HG03025 (cell line): ENCODE data around the gene PYGB.

Experiments
- ATAC-seq: cut with Tn5 transposase; IDR thresholded peaks from one replicate; pipeline ENCODE4 v1.9.1; 2021; ENCODE audit warnings: mild to moderate bottlenecking, moderate library complexity; ENCODE audit not compliant: unreplicated experiment, low FRiP score

The PYGB gene

DNA sequence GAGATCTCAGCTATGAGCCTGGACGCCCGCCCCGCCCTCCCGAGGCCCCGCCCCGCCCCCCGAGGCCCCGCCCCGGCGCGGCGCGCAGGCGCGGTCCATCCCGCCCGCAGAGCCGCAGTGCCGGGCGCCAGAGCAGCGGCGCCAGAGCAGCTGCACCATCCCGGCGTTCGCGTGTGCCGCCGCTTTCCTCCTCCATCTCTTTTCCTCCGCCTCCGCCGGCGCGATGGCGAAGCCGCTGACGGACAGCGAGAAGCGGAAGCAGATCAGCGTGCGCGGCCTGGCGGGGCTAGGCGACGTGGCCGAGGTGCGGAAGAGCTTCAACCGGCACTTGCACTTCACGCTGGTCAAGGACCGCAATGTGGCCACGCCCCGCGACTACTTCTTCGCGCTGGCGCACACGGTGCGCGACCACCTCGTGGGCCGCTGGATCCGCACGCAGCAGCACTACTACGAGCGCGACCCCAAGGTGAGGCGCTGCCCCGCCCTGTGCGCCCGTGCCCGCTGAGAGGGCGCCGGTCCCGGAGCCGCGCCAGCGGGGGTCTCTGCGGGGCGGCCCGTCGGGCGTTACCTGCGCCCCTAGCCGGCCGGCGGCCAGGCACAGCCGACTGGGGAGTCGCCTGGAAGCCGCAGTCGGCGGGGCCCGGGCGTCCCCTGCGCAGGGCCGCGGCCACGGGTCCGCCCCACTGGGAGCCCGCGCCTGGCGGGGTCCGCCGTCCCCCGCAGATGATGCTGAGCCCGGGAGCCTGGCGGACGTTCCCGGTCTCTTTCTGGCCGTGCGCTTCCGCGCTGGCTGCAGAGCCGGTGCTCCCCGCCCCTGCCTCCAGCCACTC is at the start of gene PYGB:
Gene PYGB, plus strand, starts transcription at position 130 of the 830 bp plus-strand sequence. Its CDS starts 94 bp downstream, at position 224.
- peak; percentile 71 for ATAC-seq

DNA sequence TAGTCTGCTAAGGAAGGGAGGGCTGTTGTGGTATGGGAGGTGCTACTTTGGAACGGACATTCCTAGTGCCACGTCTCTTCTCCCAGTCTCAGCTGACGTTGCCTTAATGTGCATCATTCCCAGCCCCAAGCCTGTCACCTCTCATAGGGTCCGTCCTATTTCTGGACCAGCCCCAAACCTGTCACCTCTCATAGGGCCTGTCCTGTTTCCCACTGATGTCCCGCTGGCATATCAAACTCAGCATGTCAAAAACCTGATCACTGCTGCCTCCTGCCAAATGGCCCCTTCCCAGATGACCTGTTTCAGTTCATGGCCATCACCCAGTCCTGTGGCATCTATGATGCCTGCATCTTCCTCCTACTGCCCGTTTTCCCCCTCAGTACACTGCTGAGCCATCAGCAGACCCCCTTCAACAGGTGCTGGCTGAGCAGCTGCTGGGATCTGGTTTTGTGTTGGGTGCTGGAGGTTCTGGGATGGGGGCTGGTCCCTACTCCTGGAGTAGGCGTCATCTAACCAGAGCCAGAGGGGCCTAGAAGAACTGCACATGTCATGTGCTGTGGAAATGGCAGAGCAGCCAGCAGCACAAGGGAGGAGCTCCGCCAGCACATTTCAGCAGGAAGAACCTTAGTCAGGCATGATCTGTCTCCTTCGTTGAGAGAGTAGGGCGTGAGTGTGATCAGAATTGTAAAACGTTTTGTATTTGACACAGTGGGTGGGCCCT is 49.1 kb upstream of the PYGB start:
- no peak for ATAC-seq

DNA sequence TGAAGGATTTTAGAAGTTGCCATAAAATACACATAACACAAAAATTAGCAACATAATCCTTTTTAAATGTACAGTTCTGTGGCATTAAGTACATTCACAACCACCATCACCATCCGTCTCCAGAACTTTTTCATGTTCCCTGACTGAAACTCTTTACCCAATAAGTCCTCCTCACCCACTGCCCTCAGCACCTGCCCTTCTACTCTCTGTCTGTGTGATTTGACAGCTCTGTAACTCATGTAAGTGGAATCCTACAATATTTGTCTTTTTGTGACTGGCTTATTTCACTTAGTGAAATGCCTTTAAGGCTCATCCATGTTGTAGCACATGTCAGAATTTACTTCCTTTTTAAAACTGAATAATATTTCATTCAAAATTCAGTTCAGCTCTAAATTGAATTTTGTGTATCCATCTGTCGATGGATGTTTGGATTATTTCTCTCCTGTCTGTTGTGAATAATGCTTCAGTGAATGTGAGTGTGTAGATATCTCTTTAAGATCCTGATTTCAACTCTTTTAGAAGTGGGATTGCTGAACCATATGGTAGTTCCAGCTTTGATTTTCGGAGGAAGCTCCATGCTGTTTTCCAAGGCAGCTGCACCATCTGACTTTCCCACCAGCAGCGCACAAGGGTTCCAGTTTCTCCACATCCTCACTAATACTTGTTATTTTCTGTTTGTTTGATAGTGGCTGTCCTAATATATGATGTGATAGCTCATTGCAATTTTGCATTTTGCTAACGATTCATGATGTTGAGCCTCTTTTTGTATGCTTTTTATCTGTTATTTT is 48.2 kb upstream of the PYGB start:
- no peak for ATAC-seq

DNA sequence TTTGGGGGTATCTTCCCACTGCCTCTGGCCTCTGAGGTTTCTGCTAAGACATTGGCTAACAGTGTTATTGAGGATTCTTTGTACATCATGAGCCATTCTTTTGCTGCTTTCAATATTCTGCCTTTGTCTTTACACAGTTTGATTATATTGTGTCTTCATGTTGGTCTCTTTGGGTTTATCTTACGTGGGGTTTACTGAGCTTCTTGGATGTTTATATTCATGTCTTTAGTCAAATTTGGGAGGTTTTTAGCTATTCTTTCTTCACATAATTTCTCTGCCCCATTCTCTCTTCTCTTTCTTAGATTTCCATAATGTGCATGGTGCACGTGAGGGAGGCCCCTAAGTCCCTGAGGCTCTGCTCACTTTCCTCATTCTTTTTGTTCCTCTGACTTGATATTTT is 44.8 kb upstream of the PYGB start:
- no peak for ATAC-seq

DNA sequence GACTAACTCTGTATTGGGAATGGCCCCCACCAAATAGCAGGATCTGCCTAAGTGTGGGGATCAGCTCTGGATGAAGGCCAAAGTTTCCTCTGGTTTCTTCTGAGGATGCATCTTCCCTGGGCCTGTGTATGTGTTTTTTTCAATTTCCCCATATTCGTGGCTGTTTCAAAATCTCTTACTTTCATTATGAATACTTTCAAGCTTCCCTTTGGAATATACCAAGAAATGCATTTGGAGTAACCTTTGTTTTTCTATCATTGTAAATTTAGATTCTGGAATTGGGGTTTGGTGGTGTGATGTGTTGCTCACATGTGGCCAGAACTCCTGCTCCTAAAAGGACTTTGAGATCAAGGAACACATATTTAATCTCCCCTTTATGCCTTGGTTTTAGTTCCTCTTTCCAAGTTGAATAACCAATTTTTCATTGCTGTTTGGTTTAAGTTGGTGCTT is 44.0 kb upstream of the PYGB start:
- no peak for ATAC-seq

DNA sequence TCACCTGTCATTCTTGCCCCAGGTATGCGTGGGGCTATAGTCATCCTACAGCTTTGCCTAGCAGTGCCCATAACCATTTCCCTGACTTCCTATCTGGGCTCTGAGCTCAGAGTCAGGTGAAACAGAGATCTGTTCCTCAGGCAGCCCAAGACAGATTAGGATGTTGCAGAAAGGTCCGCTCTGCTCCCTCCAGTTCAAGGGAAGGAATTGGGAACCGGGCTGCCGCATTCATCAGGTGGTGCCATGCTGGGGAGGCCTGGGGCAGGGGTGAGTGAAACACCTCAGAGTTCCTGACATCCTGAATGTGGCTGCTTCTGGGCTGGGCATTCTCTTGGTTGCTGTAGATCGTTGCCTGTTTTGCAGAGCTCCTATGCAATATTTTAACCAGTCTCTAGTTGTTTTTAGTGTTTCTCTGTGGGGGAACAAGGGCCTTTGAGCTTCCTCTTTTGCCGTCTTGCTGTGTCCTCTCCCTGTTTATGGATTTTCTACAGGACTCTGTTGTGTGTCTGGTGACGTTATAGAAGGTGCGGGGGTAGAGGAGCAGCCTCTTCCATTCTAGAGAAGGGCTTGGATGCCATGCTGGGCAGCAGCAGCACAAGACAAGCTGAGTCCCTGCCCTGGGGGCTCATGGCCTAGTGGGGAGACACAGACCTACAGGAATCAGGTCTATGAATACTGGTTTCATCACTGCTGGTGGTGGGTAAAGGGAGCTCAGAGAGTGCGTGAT is 43.2 kb upstream of the PYGB start:
- no peak for ATAC-seq

DNA sequence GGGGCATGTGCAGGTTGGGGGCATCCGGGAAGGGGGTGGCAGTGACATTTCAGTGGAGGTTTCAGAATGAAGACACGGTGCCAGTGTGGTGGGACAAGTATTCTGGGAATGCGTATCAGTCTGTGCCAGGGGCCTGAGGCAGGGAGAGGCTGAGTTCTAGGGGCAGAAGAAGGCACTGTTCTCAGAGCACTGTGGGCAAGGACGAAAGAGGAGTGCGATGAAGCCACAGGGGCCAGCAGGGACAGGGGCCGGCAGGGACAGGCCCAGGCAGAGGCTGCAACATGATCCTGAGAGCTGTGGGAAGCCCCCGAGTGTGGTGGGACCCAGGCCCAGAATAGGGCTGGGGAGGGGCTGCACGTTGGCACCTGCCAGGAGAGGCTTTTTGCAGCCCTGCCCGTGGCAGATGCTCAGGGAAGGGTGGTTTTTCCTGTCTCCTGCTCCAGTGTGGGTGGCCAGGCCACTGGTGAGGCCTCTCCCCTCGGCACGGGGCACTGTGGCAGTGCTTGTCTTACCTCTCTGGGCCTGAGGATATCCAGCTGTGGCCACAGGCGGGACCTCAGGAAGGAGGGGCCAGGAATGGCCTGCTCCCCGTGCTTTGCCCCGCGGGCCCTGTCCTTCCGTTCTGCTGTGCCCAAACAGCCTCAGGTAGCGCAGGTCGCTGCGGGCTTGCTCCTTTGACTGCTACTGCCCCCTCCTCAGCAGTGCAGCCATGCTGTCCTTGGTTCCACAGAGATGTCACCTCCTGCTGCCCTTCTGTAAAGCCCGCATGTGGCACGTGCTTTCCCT is 42.4 kb upstream of the PYGB start:
- ATAC-seq: no peak

DNA sequence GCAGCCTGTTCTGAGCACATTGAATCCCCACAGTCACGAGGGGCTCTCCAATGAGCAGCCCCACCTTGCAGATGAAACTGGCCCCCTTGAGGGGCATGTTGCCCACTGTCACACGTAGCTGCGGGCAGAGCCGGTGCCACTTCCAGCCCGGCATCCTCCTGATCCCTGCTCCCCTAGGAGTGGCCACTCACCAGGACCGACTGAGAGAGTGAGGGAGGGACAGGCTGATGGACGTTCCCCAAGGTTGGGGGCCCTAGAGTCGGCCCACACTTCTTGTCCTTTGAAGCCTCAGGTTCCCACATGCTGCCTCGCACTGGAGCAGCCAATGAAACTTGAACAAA is 41.9 kb upstream of the PYGB start:
- ATAC-seq: no peak

DNA sequence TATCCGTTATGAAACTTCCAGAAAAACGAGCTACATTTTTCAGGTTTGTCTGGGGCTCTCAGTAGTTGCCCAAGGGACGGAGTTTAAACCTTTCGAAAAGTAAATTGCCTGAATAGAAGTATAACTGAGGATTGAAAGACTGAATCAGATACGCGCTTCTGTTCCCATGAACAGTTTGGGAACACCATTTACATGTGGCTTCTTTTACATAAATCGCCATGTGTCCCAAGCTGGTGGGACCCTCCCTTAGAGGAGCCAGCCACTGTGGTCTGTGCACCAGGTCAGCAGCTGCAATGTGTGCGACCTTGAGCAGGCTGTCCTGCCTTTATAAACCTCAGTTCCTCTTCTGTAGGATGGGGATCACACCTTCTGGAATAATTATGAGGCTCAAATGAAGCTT is 41.3 kb upstream of the PYGB start:
- ATAC-seq: no peak

DNA sequence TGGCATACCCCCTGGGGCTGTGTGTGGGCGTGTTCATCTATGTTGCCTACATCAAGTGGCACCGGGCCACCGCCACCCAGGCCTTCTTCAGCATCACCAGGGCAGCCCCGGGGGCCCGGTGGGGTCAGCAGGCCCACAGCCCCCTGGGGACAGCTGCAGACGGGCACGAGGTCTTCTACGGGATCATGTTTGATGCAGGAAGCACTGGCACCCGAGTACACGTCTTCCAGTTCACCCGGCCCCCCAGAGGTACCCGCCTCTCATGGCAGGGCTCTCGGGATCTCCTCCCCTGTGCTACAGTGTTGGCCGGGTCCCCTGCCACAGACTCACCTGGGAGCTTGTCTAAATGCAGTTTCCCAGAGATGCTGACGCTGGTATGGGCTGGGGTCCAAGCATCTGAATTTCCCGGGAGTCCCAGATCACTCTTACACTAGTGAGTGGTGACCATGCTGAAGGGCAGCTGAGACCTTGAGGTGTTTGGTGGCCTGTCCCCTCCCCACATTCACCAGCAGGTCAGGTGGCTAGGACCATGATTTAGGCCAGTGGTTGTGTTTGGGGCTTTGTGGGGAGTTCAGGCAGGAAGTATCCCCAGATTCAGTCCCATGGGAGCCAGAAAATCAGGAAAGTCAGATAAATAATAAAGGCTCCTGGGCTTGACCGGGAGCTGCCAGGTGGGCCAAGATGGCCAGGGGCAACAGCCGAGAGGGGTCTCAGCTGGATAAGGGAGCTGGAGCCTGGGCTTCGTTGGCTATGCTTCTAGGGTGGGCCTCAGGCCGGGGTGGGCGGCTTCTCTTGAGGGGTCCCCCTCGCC is 40.5 kb upstream of the PYGB start:
- no peak for ATAC-seq

DNA sequence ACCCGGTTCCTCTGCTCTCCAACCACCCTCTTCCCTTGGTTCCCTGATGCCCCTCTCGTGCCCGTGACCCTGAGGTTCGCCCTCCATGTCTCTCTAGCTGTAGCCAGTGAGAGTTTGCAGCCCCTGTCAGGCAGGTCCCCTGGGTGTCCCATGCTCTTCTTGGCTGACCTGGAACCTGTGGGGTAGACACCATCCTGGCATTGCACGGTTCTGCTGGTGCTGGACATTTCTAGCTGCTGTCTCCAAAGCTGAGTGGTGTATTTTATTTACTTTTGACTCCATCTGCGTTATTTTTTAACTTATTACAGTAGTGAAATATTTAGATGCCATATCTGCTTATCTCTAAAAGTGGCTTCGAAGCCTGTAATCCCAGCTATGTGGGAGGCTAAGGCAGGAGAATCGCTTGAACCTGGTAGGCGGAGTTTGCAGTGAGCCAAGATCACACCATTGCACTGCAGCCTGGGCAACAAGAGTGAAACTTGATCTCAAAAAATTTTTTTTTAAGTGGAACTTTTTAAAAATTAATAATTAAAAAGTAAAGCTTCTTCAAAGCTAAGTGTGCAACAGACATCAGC is 39.8 kb upstream of the PYGB start:
- no peak for ATAC-seq

DNA sequence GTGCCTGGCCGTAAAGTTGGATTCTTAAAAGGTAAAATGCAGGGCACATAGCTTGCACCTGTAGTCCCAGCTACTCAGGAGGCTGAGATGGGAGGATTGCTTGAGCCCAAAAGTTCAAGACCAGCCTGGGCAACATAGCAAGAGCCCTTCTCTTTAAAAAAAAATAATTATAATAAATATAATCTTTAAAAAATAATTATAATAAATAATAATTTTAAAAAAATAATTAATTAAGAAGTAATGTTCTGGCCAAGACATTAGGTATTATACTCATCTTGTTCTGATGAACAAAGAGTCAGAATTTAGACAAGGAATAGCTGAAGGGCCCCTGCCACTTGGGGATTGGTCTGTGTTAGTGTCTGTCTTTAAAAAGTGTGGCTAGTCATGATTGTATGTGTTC is 38.5 kb upstream of the PYGB start:
- ATAC-seq: no peak

DNA sequence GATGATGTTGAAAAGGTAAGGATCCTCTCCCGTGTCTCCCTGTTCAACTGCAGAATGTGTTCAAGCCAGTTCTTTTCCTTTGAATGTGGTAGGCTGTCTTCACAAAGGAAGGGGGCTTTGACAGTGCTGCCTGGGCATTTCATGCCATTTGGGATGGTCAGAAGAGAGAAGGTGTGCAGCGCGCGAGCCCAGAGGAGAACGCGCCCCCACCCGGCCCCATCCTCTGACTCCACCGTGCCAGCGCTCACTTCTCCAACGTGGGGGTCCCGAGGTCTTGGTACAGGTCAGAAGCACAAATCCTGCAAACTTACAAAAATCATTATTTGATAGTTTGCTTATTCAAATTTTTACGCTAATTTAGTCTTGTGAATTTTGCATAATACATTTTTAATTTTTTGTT is 38.0 kb upstream of the PYGB start:
- ATAC-seq: no peak

DNA sequence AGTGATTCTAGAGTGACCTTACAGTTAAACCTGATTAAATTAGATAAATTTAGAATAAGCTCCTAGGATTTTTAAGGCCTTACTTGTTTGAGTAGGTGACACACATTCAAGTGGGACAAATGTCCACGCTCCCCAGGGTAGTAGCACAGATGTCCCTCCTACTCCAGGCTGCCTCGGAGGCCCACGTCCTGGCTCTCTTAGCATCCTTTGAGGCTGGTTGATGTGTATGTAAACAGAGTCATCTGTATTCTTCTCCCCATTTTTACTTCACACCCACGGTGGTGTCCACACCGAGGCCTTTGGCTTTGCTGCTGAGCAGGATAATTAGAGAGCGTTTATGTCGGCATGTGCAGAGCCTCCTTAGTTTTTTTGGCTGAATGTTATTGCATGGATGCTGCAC is 36.6 kb upstream of the PYGB start:
- ATAC-seq: no peak

DNA sequence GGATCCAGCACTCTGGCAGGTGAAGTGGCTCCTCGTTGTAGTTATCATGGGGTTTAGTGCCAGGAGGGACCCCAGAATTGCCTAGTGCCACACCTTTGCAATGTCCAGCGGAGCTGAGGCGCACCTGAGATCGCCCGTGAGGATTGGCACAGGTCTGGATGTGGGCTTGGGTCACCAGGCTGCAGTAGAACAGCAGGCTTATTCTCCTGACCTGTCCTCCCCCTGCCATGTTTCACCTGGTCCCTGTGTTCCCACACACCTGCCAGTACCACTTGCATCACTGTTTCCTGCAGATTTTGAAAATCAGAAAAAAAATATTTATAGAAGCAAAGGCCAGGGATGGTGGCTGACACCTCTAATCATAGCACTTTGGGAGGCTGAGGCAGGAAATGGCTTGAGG is 35.6 kb upstream of the PYGB start:
- no peak for ATAC-seq

DNA sequence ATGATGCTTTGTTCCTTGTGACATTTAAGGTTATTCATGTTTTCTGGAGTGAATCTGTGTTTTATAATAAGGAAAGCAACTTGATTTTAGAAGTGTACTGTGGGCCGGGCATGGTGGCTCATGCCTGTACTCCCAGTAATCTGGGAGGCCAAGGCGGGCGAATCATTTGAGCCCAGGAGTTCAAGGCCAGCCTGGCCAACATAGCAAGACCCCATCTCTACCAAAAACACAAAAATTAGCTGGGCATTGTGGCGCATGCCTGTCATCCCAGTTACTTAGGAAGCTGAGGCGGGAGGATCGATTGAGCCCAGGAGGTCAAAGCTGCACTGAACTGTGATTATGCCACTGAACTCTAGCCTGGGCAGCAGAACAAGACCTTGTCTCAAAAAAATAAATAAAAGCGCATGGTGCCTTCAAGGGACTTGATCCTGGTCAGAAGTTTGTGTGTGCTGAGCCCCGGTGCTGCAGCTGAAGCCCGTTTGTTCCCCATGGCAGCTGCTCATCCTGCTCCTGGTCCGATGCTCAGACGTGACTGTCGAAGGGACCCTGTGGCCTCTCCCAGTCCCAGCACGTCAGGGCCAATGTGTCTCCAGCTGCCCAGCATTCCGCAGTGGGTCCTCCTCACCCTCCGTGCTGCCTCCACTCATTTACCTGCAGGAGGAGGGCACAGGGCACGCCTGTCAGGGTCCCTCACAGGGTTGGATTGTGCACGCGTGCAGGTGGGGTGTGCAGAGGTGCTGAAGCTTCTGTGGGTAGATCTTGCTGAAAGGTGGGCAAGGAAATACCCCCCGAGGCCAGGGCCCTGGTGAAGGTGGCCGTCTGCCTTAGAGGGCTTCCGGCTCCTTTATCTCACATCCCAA is 34.1 kb upstream of the PYGB start:
- ATAC-seq: no peak

DNA sequence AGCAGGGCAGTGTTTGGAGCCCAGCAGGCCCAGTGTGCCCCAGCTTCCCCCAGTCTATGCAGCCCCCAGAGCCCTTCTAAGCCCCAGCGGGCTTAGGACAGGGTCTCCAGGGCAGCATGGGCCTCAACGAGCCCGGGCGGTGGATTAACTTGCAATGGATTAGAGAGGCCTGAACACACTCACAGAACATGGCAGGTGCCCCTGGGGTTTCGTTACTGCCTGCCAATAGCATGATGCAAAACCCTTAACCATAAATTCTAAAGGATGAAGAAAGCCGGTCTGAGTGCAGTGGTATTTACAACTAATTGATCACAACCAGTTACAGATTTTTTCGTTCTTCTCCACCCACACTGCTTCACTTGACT is 33.5 kb upstream of the PYGB start:
- no peak for ATAC-seq

DNA sequence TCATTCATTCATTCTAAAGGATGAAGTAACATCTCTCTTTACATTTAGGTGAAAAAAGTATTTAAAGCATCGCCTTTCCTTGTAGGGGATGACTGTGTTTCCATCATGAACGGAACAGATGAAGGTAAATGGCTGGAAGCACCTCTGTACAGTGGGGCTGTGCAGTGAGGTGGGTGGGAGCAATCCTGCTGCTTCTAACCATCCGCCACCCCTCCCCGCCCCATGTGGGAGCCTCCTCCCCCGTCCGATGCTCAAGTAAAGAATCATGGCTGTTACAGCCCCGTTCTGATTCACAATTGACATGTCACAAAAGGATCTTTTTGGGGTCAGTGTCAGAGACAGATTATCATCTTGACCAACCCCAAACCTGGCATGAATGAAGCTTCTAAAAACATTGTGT is 33.1 kb upstream of the PYGB start:
- ATAC-seq: no peak
